ENCODE measurements around the gene DROSHA.

DNA sequence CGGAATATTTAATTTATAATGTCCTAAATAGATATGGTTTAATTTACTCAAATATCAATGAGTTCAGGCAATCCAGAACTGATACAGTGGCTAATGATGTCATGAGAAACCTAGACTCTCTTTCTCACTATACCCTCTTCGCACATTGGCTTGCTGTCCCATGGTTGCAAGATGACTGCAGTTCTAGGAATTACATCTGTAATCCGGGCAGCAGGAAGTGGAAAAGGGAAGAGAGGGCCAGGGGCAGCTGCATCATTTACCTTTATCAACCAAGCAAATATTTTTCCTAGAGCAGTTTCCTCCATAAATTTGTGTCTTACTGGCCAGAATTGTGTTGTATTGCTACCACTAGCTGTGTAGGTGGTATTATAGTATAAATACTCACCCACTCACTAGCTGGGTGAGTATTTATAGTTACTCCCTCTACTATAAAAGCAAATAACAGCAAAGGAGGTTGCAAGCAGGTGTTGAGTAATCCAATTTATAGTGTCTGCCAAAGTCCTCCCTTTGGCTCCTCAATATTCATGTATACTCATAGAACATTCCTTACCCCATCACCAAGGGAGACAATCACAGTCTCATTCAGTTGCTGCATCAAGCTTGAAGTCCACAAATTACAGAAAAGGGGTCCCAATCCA lies 168.8 kb downstream of the DROSHA start:
- no peak for TF ChIP-seq POLR2AphosphoS5 (IDR thresholded peaks at IDR 0.05; ENCODE audit: low read depth, low read length)
- TF ChIP-seq FOXP2 (optimal IDR thresholded peaks at IDR 0.05; ENCODE audit: borderline replicate concordance, extremely low read depth, extremely low read length, insufficient read depth): no peak
